Thyroid gland (tissue), 4 donors: ENCODE measurements around the gene LFNG. TPM values are rescaled to one million over a fixed set of nuclear protein-coding genes. Genes with fewer than 3 reads are reported as not detected.

Experiments used
- DNase-seq, 2 donors: peaks; one replicate each; pipeline ENCODE4 v3.0.0-alpha.2; 2019
- H3K27ac ChIP-seq, 3 donors: fragments of 200-600 bp; sonication (generic); 1 replicate in 2 of 3; 2 replicates in 1 of 3; pipeline ENCODE4 v1.5.1; 2016 to 2019; ENCODE audit warnings: mild to moderate bottlenecking in 1 of 3, moderate library complexity in 1 of 3
- H3K27me3 ChIP-seq: fragments of 200-600 bp; sonication (generic); one replicate; pipeline ENCODE4 v1.5.1; 2019
- H3K36me3 ChIP-seq, 2 donors: fragments of 200-600 bp; sonication (generic); one replicate each; pipeline ENCODE4 v1.5.1; 2016 to 2019
- H3K4me1 ChIP-seq, 2 donors: fragments of 200-600 bp; sonication (generic); one replicate each; pipeline ENCODE4 v1.5.1; 2017 to 2019
- H3K4me3 ChIP-seq, 3 donors: fragments of 200-600 bp; sonication (generic); replicated peaks in 1 of 3; 1 replicate in 2 of 3; 2 replicates in 1 of 3; pipeline ENCODE4 v1.5.1; 2016; ENCODE audit warnings: mild to moderate bottlenecking in 1 of 3
- H3K9me3 ChIP-seq: fragments of 200-600 bp; sonication (generic); one replicate; pipeline ENCODE4 v1.5.1; 2017
- POLR2A ChIP-seq, 2 donors: fragments of 450-650 bp; IDR thresholded peaks; one replicate each; pipeline ENCODE4 v1.6.1; 2017; ENCODE audit warnings: antibody characterized with exemption in 2 of 2, mild to moderate bottlenecking in 2 of 2, moderate library complexity in 1 of 2
- WGBS, 2 donors: methylation state at CpG; one replicate each; pipeline ENCODE4 v1.1.5; 2017; 5-methylcytosine and 5-hydroxymethylcytosine counted together
- intact Hi-C: fragments of 100-400 bp; cut with DNase I; formaldehyde crosslinking; loops from one replicate; pipeline ENCODE4 v1.15.1; 2023
- total RNA-seq, 4 donors: library from RNA; depleted of rRNA; stranded (reverse); fragments of >200 nt; gene quantifications; one replicate each; pipeline ENCODE4 v1.2.3, GENCODE V29; 2016
- TF ChIP-seq, protein P1 (sequence below), 6 experiments: fragments of 200-600 bp in 3 of 6; fragments of 450-650 bp in 3 of 6; sonication (generic) in 3 of 6; IDR thresholded peaks; one replicate each; pipeline ENCODE4 v1.5.1; 2016 to 2019; ENCODE audit warnings: antibody characterized with exemption in 6 of 6, mild to moderate bottlenecking in 2 of 6, inconsistent platforms in 1 of 6, moderate library complexity in 1 of 6

LFNG gene
- total RNA-seq, 4 donors from 2014 or later, result 3.8 to 6.1 (median 4.8) TPM

DNA sequence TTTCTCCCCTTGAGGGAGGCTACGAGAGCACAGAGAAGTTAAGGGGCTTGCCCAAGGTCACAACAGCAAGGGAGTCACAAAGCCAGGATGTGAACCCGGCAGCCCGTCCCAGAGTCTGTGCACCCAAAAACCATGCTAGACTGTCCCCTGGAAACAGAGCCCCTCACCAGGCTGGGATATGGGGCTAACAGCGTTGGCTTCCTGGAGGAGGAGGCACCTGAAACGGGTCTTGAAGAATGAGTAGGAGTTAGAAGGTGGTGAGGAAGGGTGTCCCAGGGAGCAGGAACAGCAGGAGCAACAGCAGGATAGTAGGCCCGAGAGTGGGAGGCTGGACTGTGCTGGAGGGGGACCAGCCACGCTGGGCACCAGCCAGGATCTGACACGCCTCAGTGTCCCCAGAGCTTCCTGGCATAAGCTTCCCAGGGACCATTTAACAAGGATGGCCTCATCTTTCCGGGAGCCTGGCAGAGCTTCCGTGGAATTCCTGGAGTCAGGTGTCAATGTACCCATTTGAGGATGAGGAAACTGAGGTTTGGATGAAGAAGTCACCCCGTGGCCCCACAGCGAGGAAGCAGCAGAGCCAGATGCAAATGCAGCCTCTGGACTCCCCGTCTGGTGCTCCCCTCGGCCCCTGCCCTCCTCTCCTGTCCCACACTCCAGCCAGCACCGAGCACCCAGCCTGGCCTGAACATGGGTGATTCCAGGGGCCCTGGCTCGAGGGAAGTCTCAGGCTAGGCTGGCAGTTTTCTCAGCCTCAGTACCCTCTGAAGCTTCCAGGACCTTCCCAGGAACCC, 40.1 kb upstream of the LFNG start:
- Histone ChIP-seq H3K9me3 (no peaks in the 10 kb centered on the region), H3K27ac (no peak overlapping the region), H3K4me3 (no peak overlapping the region), H3K27me3 (no peaks in the 10 kb centered on the region), H3K36me3 (no peaks in the 10 kb centered on the region), H3K4me1 (peaks cover 0 to 16% of the 10 kb centered on the region in 2 donors)
- no peak for DNase-seq
- intact Hi-C loops, result loop anchor here (5.0 kb wide), 1 partner anchor 73 kb away; no protein-coding TSS in a partner anchor
- TF ChIP-seq POLR2A (IDR thresholded peaks at IDR 0.05), result no peak
- TF ChIP-seq, protein P1, sequence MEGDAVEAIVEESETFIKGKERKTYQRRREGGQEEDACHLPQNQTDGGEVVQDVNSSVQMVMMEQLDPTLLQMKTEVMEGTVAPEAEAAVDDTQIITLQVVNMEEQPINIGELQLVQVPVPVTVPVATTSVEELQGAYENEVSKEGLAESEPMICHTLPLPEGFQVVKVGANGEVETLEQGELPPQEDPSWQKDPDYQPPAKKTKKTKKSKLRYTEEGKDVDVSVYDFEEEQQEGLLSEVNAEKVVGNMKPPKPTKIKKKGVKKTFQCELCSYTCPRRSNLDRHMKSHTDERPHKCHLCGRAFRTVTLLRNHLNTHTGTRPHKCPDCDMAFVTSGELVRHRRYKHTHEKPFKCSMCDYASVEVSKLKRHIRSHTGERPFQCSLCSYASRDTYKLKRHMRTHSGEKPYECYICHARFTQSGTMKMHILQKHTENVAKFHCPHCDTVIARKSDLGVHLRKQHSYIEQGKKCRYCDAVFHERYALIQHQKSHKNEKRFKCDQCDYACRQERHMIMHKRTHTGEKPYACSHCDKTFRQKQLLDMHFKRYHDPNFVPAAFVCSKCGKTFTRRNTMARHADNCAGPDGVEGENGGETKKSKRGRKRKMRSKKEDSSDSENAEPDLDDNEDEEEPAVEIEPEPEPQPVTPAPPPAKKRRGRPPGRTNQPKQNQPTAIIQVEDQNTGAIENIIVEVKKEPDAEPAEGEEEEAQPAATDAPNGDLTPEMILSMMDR (IDR thresholded peaks at IDR 0.05), result no peak
- 79 to 85% methylated on average over 14 to 16 of the region's 16 CpGs for WGBS, 2 donors

DNA sequence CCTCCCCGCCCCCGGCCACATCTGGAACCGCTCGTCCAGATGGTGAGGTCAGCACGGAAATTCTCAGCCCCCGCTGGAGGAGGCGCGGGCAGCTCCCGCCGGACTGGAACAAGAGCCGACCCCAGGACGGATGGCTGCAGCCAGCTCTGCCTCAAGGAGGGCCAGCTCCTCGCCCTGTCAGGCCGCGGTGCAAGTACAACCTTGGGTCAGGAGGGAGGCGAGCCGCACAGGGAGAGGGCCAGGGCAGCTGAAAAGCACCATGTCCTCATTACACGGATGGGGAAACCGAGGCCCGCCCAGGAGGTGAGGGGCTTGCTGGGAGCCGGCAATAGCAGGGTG, 39.5 kb upstream of the LFNG start:
- Histone ChIP-seq H3K4me1 (peaks cover 0 to 16% of the 10 kb centered on the region in 2 donors), H3K4me3 (no peak overlapping the region), H3K27me3 (no peaks in the 10 kb centered on the region), H3K9me3 (no peaks in the 10 kb centered on the region), H3K27ac (no peak overlapping the region), H3K36me3 (no peaks in the 10 kb centered on the region)
- DNase-seq, result no peak
- TF ChIP-seq POLR2A (IDR thresholded peaks at IDR 0.05), result no peak
- TF ChIP-seq, protein P1 (IDR thresholded peaks at IDR 0.05), result no peak
- 47 to 52% methylated on average over 11 to 20 of the region's 21 CpGs for WGBS, 2 donors
- intact Hi-C loops, result loop anchor here (5.0 kb wide), 1 partner anchor 72 kb away; no protein-coding TSS in a partner anchor

DNA sequence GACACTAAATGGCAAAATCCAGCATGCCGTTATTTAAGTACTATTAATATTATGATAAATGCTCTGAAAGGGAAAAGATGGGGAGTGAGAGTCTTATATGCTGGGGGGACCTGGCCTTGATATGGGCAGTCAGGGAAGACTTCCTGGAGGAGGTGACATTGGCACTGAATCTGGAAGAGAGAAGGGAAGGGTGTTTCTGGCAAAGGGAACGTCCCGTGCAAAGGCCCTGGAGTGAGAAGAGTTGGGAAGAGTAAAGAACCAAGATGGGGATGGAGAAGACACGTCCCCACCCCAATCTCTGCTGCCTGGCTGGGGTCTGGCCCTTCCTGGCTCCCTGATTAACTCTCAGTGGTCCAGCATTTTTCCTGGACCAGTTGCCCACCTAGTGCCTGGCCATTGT, 38.4 kb upstream of the LFNG start:
- intact Hi-C loops, result loop anchor here (5.0 kb wide), 1 partner anchor 71 kb away; no protein-coding TSS in a partner anchor
- WGBS, 2 donors, result 82 to 93% methylated on average over 4 of the region's 4 CpGs

DNA sequence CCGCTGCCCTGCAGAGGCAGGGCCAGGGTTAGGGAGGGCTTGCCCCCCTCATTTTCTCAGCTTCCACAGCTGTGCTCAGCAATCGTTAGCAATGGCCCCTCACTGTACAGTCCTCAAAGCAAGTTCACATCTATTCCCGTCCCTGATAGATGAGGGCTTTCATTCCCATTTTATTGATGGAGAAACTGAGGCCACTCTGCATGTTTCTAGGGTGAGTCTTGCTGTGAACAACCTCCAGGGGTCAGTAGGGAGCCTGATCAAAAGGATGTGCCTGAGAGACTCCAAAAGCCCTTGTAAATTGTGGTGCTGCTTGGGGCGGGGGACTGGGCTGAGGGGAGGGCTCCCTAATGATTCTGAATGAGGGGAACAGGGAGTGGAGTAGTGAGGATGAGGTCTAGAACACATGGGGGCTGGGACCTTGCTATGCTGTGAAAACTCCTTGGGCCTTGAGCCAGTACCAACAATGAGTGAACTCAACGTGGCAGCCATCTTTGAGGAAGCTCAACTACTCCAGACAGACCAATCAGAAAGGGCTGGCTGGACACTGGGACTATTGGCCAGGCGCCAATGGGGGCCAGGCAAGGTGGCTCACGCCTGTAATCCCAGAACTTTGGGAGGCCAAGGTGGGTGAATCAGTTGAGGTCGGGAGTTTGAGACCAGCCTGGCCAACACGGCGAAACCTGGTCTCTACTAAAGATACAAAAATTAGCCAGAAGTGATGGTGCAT, 36.7 kb upstream of the LFNG start:
- Histone ChIP-seq H3K27ac (no peak overlapping the region), H3K36me3 (no peaks in the 10 kb centered on the region), H3K9me3 (no peaks in the 10 kb centered on the region), H3K27me3 (no peaks in the 10 kb centered on the region), H3K4me1 (peaks cover 0 to 18% of the 10 kb centered on the region in 2 donors), H3K4me3 (no peak overlapping the region)
- intact Hi-C loops, result loop anchor here (5.0 kb wide), 1 partner anchor 69 kb away; no protein-coding TSS in a partner anchor
- no peak for DNase-seq
- 86 to 88% methylated on average over 10 of the region's 10 CpGs for WGBS, 2 donors
- TF ChIP-seq POLR2A (IDR thresholded peaks at IDR 0.05), result no peak
- TF ChIP-seq, protein P1 (IDR thresholded peaks at IDR 0.05), result no peak

More for the DNA sequence above, 38.4 kb upstream of the LFNG start:
- no peaks in the 10 kb centered on the region for H3K9me3 ChIP-seq
- H3K27me3 ChIP-seq, result no peaks in the 10 kb centered on the region
- TF ChIP-seq, protein P1 (IDR thresholded peaks at IDR 0.05), result no peak
- no peak for TF ChIP-seq POLR2A (IDR thresholded peaks at IDR 0.05)
- H3K4me1 ChIP-seq, result peaks cover 0 to 16% of the 10 kb centered on the region in 2 donors
- H3K27ac ChIP-seq, result no peak overlapping the region
- H3K4me3 ChIP-seq, result no peak overlapping the region
- no peak for DNase-seq
- H3K36me3 ChIP-seq, result no peaks in the 10 kb centered on the region
